ENCODE measurements around the gene TRIM25.
A peak's percentile ranks its signal among the peaks of the same experiment; 100 is the strongest.

The TRIM25 gene

DNA sequence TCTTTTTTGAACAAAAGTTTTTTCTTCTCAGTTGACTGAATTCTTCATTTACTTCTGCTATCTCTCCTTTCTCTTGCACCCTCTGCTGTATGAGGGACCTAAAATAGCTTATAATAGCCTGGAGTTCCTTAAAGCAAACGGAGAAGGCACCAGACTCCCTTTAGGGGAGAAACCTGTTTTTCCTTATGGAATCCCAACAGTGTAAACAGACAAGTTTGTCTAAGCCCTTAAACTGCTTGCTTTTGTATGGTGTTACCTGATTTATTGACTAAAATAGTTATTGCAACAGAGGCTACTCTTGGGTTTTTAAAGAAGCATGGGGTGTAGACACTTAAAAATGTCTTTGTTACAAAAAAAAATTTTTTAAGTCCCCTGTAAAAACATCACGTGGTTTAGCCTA lies 12.9 kb upstream of the TRIM25 start:
- TF ChIP-seq CTCF (IDR thresholded peaks at IDR 0.05; ENCODE audit: insufficient read depth, low read depth, low read length, missing control alignments), result no peak
- no peak for DNase-seq (ENCODE audit: low read depth)
- H3K4me3 ChIP-seq (ENCODE audit: low read length), result no peak overlapping the region

GRCh38 chr17:56926270-56926669 lies 12.4 kb upstream of the TRIM25 start:
- no peak for TF ChIP-seq CTCF (IDR thresholded peaks at IDR 0.05; ENCODE audit: insufficient read depth, low read depth, low read length, missing control alignments)
- no peak for DNase-seq (ENCODE audit: low read depth)
- H3K4me3 ChIP-seq (ENCODE audit: low read length), result no peak overlapping the region

- DNase-seq (ENCODE audit: low read depth), result no peak
- H3K4me3 ChIP-seq (ENCODE audit: low read length), result no peak overlapping the region
- TF ChIP-seq CTCF (IDR thresholded peaks at IDR 0.05; ENCODE audit: insufficient read depth, low read depth, low read length, missing control alignments), result no peak
Measured at GRCh38 chr17:56925088-56925487, 11.2 kb upstream of the TRIM25 start.

GRCh38 chr17:56919717-56920116 lies 5.9 kb upstream of the TRIM25 start:
- DNase-seq (ENCODE audit: low read depth), result no peak
- no peak overlapping the region for H3K4me3 ChIP-seq (ENCODE audit: low read length)
- no peak for TF ChIP-seq CTCF (IDR thresholded peaks at IDR 0.05; ENCODE audit: insufficient read depth, low read depth, low read length, missing control alignments)

GRCh38 chr17:56918916-56919315 lies 5.1 kb upstream of the TRIM25 start:
- DNase-seq (ENCODE audit: low read depth), result peak; percentile 90
- H3K4me3 ChIP-seq (ENCODE audit: low read length), result no peak overlapping the region
- TF ChIP-seq CTCF (IDR thresholded peaks at IDR 0.05; ENCODE audit: insufficient read depth, low read depth, low read length, missing control alignments), result no peak

- TF ChIP-seq CTCF (IDR thresholded peaks at IDR 0.05; ENCODE audit: insufficient read depth, low read depth, low read length, missing control alignments), result no peak
- H3K4me3 ChIP-seq (ENCODE audit: low read length), result no peak overlapping the region
- no peak for DNase-seq (ENCODE audit: low read depth)
Measured at GRCh38 chr17:56917559-56918296, 3.9 kb upstream of the TRIM25 start.
